ENCODE data around the gene SREBF2.
A peak's percentile ranks its signal among the peaks of the same experiment; 100 is the strongest.

The SREBF2 gene

DNA sequence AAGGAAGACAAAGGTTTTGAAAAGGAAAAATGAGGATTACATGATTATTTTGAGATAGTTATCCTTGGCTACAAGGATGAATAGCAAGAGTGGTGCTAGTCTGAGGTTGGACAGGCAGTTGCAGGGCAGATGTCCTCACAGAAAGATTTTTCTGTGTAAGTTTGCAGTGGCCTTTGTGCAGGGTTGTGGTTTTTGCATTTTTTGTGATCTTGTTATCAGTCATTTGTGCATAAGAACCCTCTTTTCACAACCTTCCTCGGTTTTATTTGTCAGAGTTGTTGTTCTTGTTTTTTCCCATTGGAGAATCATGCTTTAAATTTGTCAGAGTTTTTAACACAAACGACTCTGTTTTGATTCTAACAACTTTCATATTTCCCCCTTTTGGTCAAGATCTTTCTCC lies 31.0 kb upstream of the SREBF2 start:
- Histone ChIP-seq H3K9me3 (ENCODE audit: low read depth, low read length) (no peaks in the 10 kb centered on the region), H3K4me3 (peak overlapping the region; percentile 94), H3K27ac (no peak overlapping the region), H3K36me3 (ENCODE audit: insufficient read depth, low read length) (no peaks in the 10 kb centered on the region), H3K9ac (ENCODE audit: insufficient read length) (peak overlapping the region; percentile 88)
- no peak for DNase-seq (ENCODE audit: low read depth, low spot score)
- TF ChIP-seq POLR2AphosphoS5 (IDR thresholded peaks at IDR 0.05; ENCODE audit: borderline replicate concordance, low read depth, low read length) (no peak), EZH2 (IDR thresholded peaks at IDR 0.05) (no peak), FOXP2 (optimal IDR thresholded peaks at IDR 0.05; ENCODE audit: control extremely low read depth, extremely low read length, insufficient read depth) (no peak)

DNA sequence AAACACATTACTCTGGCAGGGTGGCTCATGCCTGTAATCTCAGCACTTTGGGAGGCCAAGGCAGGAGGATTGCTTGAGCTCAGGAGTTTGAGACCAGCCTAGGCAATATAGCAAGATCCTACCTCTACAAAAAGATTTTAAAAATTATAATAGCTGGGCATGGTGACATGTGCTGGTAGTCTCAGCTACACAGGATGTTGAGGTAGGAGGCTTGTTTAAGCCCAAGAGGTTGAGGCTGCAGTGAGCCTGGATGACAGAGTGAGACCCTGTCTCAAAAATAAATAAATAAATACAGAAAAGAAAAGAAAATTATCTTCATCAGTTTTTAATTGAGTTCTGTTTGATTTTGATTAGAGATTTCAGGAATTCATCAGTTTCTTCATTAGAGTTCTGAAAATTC lies 27.3 kb upstream of the SREBF2 start:
- Histone ChIP-seq H3K27ac (no peak overlapping the region), H3K9ac (ENCODE audit: insufficient read length) (no peak overlapping the region), H3K4me3 (no peak overlapping the region), H3K9me3 (ENCODE audit: low read depth, low read length) (no peaks in the 10 kb centered on the region), H3K36me3 (ENCODE audit: insufficient read depth, low read length) (no peaks in the 10 kb centered on the region)
- no peak for DNase-seq (ENCODE audit: low read depth, low spot score)
- TF ChIP-seq POLR2AphosphoS5 (IDR thresholded peaks at IDR 0.05; ENCODE audit: borderline replicate concordance, low read depth, low read length) (no peak), FOXP2 (optimal IDR thresholded peaks at IDR 0.05; ENCODE audit: control extremely low read depth, extremely low read length, insufficient read depth) (no peak)

DNA sequence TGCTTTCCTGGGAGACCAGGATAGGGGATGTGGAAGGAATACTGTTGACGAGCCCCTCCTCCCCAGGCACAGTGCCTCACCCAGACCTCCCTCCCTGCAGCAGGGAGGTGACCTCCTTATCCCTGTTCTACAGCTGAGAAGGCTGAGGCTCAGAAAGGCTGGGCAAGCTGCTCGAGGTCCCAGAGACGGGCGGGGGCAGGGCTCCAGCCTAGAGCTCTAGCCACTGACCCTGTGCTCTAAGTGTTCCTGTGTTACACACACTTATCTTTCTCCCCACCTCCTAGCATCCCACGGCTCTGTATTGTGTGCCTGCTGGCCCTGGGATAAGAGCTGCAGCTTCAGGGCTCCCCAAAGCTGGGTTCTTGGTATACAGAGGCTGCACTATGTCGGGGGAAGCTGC lies 24.5 kb upstream of the SREBF2 start:
- no peak overlapping the region for H3K9ac ChIP-seq (ENCODE audit: insufficient read length)
- TF ChIP-seq EZH2 (IDR thresholded peaks at IDR 0.05) (no peak), POLR2AphosphoS5 (IDR thresholded peaks at IDR 0.05; ENCODE audit: borderline replicate concordance, low read depth, low read length) (no peak), FOXP2 (optimal IDR thresholded peaks at IDR 0.05; ENCODE audit: control extremely low read depth, extremely low read length, insufficient read depth) (no peak)
- no peak for DNase-seq (ENCODE audit: low read depth, low spot score)
- no peak overlapping the region for H3K27ac ChIP-seq
- no peaks in the 10 kb centered on the region for H3K9me3 ChIP-seq (ENCODE audit: low read depth, low read length)
- H3K36me3 ChIP-seq (ENCODE audit: insufficient read depth, low read length) = peaks cover 4% of the 10 kb centered on the region; the same call in 1 of the 2 replicates
- no peak overlapping the region for H3K4me3 ChIP-seq

DNA sequence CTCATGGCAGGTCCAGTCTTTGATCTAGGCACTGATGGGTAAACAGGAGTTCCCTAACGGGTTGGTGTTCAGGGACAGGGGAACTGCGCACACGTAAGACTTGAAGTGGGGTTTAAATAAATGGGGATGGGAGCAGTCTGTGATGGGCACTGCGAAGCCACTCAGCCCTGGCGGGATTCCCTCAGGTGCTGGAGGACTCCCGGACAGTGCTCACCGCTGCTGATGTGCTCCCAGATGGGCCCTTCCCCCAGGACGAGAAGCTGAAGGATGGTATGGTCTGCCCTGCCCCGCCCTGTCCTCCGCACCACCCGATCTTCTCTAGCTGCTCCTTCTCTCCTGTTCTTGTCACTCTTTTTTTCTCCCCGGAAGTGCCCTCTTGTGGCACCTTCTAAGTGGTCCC lies 22.9 kb upstream of the SREBF2 start:
- Histone ChIP-seq H3K36me3 (ENCODE audit: insufficient read depth, low read length) (peaks cover 6% of the 10 kb centered on the region; the same call in 1 of the 2 replicates), H3K27ac (no peak overlapping the region), H3K9me3 (ENCODE audit: low read depth, low read length) (no peaks in the 10 kb centered on the region), H3K9ac (ENCODE audit: insufficient read length) (no peak overlapping the region), H3K4me3 (no peak overlapping the region)
- no peak for DNase-seq (ENCODE audit: low read depth, low spot score)
- no peak for TF ChIP-seq POLR2AphosphoS5 (IDR thresholded peaks at IDR 0.05; ENCODE audit: borderline replicate concordance, low read depth, low read length)

- TF ChIP-seq EZH2 (IDR thresholded peaks at IDR 0.05) (no peak), POLR2AphosphoS5 (IDR thresholded peaks at IDR 0.05; ENCODE audit: borderline replicate concordance, low read depth, low read length) (no peak), FOXP2 (optimal IDR thresholded peaks at IDR 0.05; ENCODE audit: control extremely low read depth, extremely low read length, insufficient read depth) (no peak)
- no peak for DNase-seq (ENCODE audit: low read depth, low spot score)
- peaks cover 6% of the 10 kb centered on the region; the same call in 1 of the 2 replicates for H3K36me3 ChIP-seq (ENCODE audit: insufficient read depth, low read length)
- H3K9me3 ChIP-seq (ENCODE audit: low read depth, low read length) = no peaks in the 10 kb centered on the region
- H3K27ac ChIP-seq = no peak overlapping the region
- H3K4me3 ChIP-seq = no peak overlapping the region
- H3K9ac ChIP-seq (ENCODE audit: insufficient read length) = no peak overlapping the region
Observed at GRCh38 chr22:41812805-41813545, 19.9 kb upstream of the SREBF2 start.

DNA sequence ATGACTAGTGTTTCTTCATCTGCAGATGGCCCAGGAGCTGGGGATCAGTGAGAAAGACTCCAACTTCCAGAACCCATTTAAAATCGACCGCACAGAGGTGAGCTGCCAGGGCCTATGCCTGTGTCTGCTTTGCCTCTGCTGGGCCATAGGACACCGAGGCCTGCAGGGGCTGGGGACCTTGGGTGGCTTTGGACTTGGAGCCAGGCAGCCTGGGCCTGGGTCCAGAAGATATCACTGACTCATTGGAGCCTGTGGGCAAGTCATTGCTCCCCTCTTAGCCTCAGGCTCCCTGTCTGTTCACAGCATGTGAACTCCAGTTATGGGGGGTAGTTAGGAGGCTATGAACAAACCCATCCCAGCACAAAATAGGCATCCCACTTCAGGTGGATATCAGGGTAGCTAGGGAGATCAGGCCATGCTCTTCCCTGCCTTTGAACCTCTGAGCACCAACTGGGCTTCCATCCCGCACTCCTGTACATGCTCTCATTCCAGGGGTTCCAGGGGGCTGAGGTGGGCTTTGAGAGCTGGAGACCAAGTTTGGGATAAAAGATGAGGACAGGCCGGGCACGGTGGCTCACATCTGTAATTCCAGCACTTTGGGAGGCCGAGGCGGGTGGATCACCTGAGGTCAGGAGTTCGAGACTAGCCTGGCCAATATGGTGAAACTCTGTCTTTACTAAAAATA lies 19.0 kb upstream of the SREBF2 start:
- Histone ChIP-seq H3K27ac (no peak overlapping the region), H3K4me3 (no peak overlapping the region), H3K9me3 (ENCODE audit: low read depth, low read length) (no peaks in the 10 kb centered on the region), H3K9ac (ENCODE audit: insufficient read length) (no peak overlapping the region), H3K36me3 (ENCODE audit: insufficient read depth, low read length) (peaks cover 6% of the 10 kb centered on the region; the same call in 1 of the 2 replicates)
- no peak for TF ChIP-seq FOXP2 (optimal IDR thresholded peaks at IDR 0.05; ENCODE audit: control extremely low read depth, extremely low read length, insufficient read depth)
- no peak for TF ChIP-seq POLR2AphosphoS5 (IDR thresholded peaks at IDR 0.05; ENCODE audit: borderline replicate concordance, low read depth, low read length)
- TF ChIP-seq EZH2 (IDR thresholded peaks at IDR 0.05) = no peak
- no peak for DNase-seq (ENCODE audit: low read depth, low spot score)

DNA sequence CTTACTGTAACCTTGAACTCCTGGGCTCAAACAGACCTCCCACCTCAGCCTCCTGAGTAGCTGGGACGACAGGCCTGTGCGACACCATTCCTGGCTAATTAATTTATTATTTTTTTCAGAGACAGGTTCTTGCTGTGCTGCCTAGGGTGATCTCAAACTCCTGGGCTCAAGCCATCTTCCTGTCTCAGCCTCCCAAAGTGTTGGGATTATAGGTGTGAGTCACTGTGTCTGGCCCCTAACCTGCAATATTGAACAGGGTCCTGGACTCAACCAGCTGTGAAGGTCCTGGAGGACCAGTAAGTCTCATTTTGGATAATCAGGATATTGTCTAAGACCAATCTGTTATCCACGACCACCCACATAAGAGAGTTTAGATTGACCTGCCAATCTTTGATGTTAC lies 17.2 kb upstream of the SREBF2 start:
- Histone ChIP-seq H3K9ac (ENCODE audit: insufficient read length) (no peak overlapping the region), H3K9me3 (ENCODE audit: low read depth, low read length) (no peaks in the 10 kb centered on the region), H3K4me3 (no peak overlapping the region), H3K27ac (no peak overlapping the region), H3K36me3 (ENCODE audit: insufficient read depth, low read length) (peaks cover 6% of the 10 kb centered on the region; the same call in 1 of the 2 replicates)
- no peak for DNase-seq (ENCODE audit: low read depth, low spot score)
- TF ChIP-seq EZH2 (IDR thresholded peaks at IDR 0.05) (no peak), FOXP2 (optimal IDR thresholded peaks at IDR 0.05; ENCODE audit: control extremely low read depth, extremely low read length, insufficient read depth) (no peak), POLR2AphosphoS5 (IDR thresholded peaks at IDR 0.05; ENCODE audit: borderline replicate concordance, low read depth, low read length) (no peak)

DNA sequence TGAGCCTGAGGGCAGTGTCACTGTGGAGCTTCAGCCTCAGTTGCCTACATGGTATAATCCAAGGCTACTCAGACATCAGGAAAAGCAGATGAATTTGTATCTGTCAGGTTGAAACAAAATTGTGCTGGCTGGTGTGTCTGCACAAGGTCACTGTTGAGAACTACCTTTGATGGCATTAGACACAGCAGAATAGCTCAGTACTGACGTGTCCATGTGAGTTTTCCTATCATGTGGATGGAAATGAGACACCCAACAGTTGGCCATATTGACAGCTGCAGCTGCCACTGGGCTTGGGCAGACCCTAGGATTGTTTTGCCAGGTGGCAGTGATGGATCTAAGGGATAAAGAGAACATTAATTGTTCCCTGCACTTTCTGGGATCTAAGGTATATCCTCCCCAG lies 16.7 kb upstream of the SREBF2 start:
- peaks cover 6% of the 10 kb centered on the region; the same call in 1 of the 2 replicates for H3K36me3 ChIP-seq (ENCODE audit: insufficient read depth, low read length)
- no peak overlapping the region for H3K27ac ChIP-seq
- DNase-seq (ENCODE audit: low read depth, low spot score) = no peak
- H3K9ac ChIP-seq (ENCODE audit: insufficient read length) = no peak overlapping the region
- TF ChIP-seq POLR2AphosphoS5 (IDR thresholded peaks at IDR 0.05; ENCODE audit: borderline replicate concordance, low read depth, low read length) = no peak
- no peak for TF ChIP-seq FOXP2 (optimal IDR thresholded peaks at IDR 0.05; ENCODE audit: control extremely low read depth, extremely low read length, insufficient read depth)
- no peak for TF ChIP-seq EZH2 (IDR thresholded peaks at IDR 0.05)
- no peaks in the 10 kb centered on the region for H3K9me3 ChIP-seq (ENCODE audit: low read depth, low read length)
- no peak overlapping the region for H3K4me3 ChIP-seq

Data from SK-N-MC (cell line).